OCI-LY7 (cell line): Measurements from ENCODE around the gene ENAH.

Source experiments
- EZH2phosphoT487 ChIP-seq: fragments of 200-600 bp; sonication (generic); IDR thresholded peaks from 2 replicates; pipeline ENCODE4 v1.6.1; 2018; ENCODE audit warnings: low read depth, borderline replicate concordance, mild to moderate bottlenecking, mixed run types, antibody characterized with exemption, low read length, moderate library complexity, mixed read lengths
- TF ChIP-seq, protein P1 (sequence below): fragments of 200-600 bp; sonication (generic); conservative IDR thresholded peaks from 2 replicates; pipeline ENCODE4 v1.5.1; 2014; ENCODE audit warnings: mild to moderate bottlenecking, antibody characterized with exemption, low read length, moderate library complexity, mixed read lengths

- TF ChIP-seq, protein P1, sequence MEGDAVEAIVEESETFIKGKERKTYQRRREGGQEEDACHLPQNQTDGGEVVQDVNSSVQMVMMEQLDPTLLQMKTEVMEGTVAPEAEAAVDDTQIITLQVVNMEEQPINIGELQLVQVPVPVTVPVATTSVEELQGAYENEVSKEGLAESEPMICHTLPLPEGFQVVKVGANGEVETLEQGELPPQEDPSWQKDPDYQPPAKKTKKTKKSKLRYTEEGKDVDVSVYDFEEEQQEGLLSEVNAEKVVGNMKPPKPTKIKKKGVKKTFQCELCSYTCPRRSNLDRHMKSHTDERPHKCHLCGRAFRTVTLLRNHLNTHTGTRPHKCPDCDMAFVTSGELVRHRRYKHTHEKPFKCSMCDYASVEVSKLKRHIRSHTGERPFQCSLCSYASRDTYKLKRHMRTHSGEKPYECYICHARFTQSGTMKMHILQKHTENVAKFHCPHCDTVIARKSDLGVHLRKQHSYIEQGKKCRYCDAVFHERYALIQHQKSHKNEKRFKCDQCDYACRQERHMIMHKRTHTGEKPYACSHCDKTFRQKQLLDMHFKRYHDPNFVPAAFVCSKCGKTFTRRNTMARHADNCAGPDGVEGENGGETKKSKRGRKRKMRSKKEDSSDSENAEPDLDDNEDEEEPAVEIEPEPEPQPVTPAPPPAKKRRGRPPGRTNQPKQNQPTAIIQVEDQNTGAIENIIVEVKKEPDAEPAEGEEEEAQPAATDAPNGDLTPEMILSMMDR: no peak
- no peak for TF ChIP-seq EZH2phosphoT487
Measured at GRCh38 chr1:225494789-225495359, 158.0 kb downstream of the ENAH start.
